GM19452 (cell line): Measurements from ENCODE around the gene SPRY4.
"Not testable (repeated sequence)": the region's sequence is repeated elsewhere in the genome, so short reads cannot be mapped to it uniquely, and the experiment has no call there.

Source experiments
- ATAC-seq: cut with Tn5 transposase; IDR thresholded peaks from one replicate; pipeline ENCODE4 v1.9.1; 2021; ENCODE audit not compliant: unreplicated experiment

SPRY4 gene

DNA sequence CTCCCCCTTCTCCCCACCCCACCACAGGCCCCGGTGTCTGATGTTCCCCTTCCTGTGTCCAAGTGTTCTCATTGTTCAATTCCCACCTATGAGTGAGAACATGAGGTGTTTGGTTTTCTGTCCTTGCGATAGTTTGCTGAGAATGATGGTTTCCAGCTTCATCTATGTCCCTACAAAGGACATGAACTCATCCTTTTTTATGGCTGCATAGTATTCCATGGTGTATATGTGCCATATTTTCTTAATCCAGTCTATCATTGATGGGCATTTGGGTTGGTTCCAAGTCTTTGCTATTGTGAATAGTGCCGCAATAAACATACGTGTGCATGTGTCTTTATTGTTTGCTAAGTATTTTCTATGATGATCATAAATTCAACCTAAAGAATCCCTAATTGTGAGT is 60.7 kb downstream of the SPRY4 start:
- not testable (repeated sequence) for ATAC-seq

DNA sequence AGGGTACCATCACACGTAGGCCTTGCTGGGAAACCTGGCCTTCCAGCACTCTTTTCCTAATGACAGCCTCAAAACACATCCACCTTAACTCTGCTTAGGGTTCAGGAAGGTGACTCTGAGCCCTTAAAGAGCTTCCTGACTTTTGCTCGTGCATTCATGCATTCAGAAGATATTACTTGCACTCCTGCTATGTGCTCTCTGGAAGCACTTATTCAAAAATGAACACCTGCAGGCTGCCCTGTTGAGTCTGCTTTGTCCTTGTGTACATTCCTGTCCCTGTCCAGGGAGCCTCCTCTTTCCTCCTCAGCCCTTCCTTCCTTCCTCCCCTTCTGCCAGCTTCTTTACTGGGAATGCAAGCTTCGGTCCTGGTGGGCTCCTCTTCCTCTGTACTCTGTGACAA is 61.5 kb downstream of the SPRY4 start:
- no peak for ATAC-seq

DNA sequence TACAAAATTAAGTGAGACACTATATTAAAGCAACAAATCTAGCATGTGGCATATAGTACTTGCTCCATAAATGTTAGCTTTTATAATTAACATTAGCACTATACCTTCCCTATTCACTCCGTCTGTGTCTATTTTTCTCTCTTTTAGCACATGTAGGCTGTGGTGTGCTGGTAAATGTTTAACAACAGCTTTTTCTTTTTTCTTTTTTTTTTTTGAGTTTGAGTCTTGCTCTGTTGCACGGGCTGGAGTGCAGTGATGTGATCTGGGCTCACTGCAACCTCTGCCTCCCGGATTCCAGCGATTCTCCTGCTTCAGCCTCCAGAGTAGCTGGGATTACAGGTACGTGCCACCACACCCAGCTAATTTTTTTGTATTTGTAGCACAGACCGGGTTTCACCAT is 62.1 kb downstream of the SPRY4 start:
- ATAC-seq = no peak
